IMR-90 (cell line): ENCODE results near the gene GSN. TPM values are rescaled to one million over a fixed set of nuclear protein-coding genes. Genes with fewer than 3 reads are reported as not detected.

Source experiments
- ATAC-seq: fragments of 200-7000 bp; cut with Tn5 transposase; 2 replicates; pipeline ENCODE4 v1.9.1; 2020; ENCODE audit warnings: low read depth, mild to moderate bottlenecking, moderate library complexity
- BruUV-seq: library from RNA; stranded (reverse); fragments of 400-500 nt; replicated peaks from 2 replicates; lab custom pipeline; 2021; lab: Mats Ljungman, UMichigan
- CTCF ChIA-PET: fragments of 300-600 bp; formaldehyde crosslinking; extraction: SDS; loops from one replicate; lab custom pipeline; 2021; ENCODE audit warnings: antibody characterized with exemption; lab: Yijun Ruan, JAX
- POLR2A ChIA-PET: fragments of 300-600 bp; sonication (Branson Sonifier 250); formaldehyde crosslinking; loops from one replicate; lab custom pipeline; 2022; ENCODE audit warnings: antibody characterized with exemption; ENCODE audit not compliant: unreplicated experiment; lab: Charles Lee
- DNase-seq: peaks from one replicate; pipeline ENCODE4 v3.0.0; 2013
- H2AFZ ChIP-seq: replicated peaks from 2 replicates; pipeline ENCODE3; 2013; ENCODE audit warnings: low read length, mild to moderate bottlenecking; ENCODE audit not compliant: poor library complexity
- H2AK5ac ChIP-seq: 2 replicates; pipeline ENCODE4 v1.6.1; 2013; ENCODE audit warnings: low read depth, low read length, inconsistent platforms
- H2AK9ac ChIP-seq: replicated peaks from 2 replicates; pipeline ENCODE3; 2013; ENCODE audit warnings: mild to moderate bottlenecking, low read depth, low read length, moderate library complexity; ENCODE audit not compliant: poor library complexity
- H2BK120ac ChIP-seq: 2 replicates; pipeline ENCODE4 v1.6.1; 2013; ENCODE audit warnings: low read depth, low read length, inconsistent platforms
- H2BK15ac ChIP-seq: 3 replicates; pipeline ENCODE4 v1.6.1; 2013; ENCODE audit warnings: low read depth, low read length, inconsistent platforms
- H2BK20ac ChIP-seq: 2 replicates; pipeline ENCODE4 v1.6.1; 2013; ENCODE audit warnings: low read depth, mild to moderate bottlenecking, inconsistent platforms, low read length, moderate library complexity
- H2BK5ac ChIP-seq: 2 replicates; pipeline ENCODE4 v1.6.1; 2013; ENCODE audit warnings: mild to moderate bottlenecking, low read depth, low read length, inconsistent platforms; ENCODE audit not compliant: poor library complexity, severe bottlenecking
- H3K14ac ChIP-seq: replicated peaks from 2 replicates; pipeline ENCODE4 v1.6.1; 2013; ENCODE audit warnings: low read depth, low read length, inconsistent platforms
- H3K18ac ChIP-seq: 2 replicates; pipeline ENCODE4 v1.6.1; 2013; ENCODE audit warnings: low read depth, low read length, control low read depth
- H3K23ac ChIP-seq: 2 replicates; pipeline ENCODE4 v1.6.1; 2013; ENCODE audit warnings: low read depth, low read length, inconsistent platforms
- H3K27ac ChIP-seq: 2 replicates; pipeline ENCODE4 v1.5.1; 2013; ENCODE audit warnings: mild to moderate bottlenecking, control low read depth, low read length; ENCODE audit not compliant: insufficient read depth
- H3K27me3 ChIP-seq: 2 replicates; pipeline ENCODE4 v1.6.1; 2013; ENCODE audit warnings: low read length; ENCODE audit not compliant: control insufficient read depth, insufficient read depth
- H3K36me3 ChIP-seq: 2 replicates; pipeline ENCODE4 v1.6.1; 2013; ENCODE audit warnings: low read length, mixed read lengths; ENCODE audit not compliant: control insufficient read depth, insufficient read depth
- H3K4ac ChIP-seq: 2 replicates; pipeline ENCODE4 v1.6.1; 2013; ENCODE audit warnings: low read depth, low read length, inconsistent platforms
- H3K4me1 ChIP-seq: 2 replicates; pipeline ENCODE4 v1.6.1; 2013; ENCODE audit warnings: low read length, mixed read lengths; ENCODE audit not compliant: control insufficient read depth, insufficient read depth
- H3K4me2 ChIP-seq: 2 replicates; pipeline ENCODE4 v1.6.1; 2013; ENCODE audit warnings: low read depth, mild to moderate bottlenecking, control low read depth, low read length, moderate library complexity
- H3K4me3 ChIP-seq: 2 replicates; pipeline ENCODE4 v1.5.1; 2013; ENCODE audit warnings: low read depth, mild to moderate bottlenecking, control low read depth, low read length, moderate library complexity; ENCODE audit not compliant: insufficient read depth
- H3K56ac ChIP-seq: 2 replicates; pipeline ENCODE4 v1.6.1; 2013; ENCODE audit warnings: low read length, inconsistent platforms; ENCODE audit not compliant: insufficient read depth; ENCODE audit errors: extremely low read depth
- H3K79me1 ChIP-seq, 2 experiments: 2 replicates each; pipeline ENCODE4 v1.6.1; 2013; ENCODE audit warnings: low read length in 2 of 2, inconsistent platforms in 1 of 2, low read depth in 1 of 2
- H3K9ac ChIP-seq: 2 replicates; pipeline ENCODE4 v1.6.1; 2013; ENCODE audit warnings: low read depth, low read length, control low read depth
- H3K9me1 ChIP-seq: 2 replicates; pipeline ENCODE4 v1.6.1; 2013; ENCODE audit warnings: low read length, inconsistent platforms; ENCODE audit not compliant: insufficient read depth
- H3K9me3 ChIP-seq: 2 replicates; pipeline ENCODE4 v1.6.1; 2013; ENCODE audit warnings: low read length; ENCODE audit not compliant: control insufficient read depth, insufficient read depth
- H4K20me1 ChIP-seq: 2 replicates; pipeline ENCODE4 v1.6.1; 2013; ENCODE audit warnings: low read length, inconsistent platforms; ENCODE audit not compliant: insufficient read depth
- H4K5ac ChIP-seq: 2 replicates; pipeline ENCODE4 v1.6.1; 2013; ENCODE audit warnings: mild to moderate bottlenecking, low read depth, low read length, control low read depth
- H4K8ac ChIP-seq, 2 experiments: 2 replicates each; pipeline ENCODE4 v1.6.1; 2013; ENCODE audit warnings: low read depth in 2 of 2, low read length in 2 of 2, control low read depth in 1 of 2, inconsistent platforms in 1 of 2
- H4K91ac ChIP-seq: 2 replicates; pipeline ENCODE4 v1.6.1; 2013; ENCODE audit warnings: low read depth, low read length, inconsistent platforms; ENCODE audit not compliant: insufficient read depth
- BHLHE40 ChIP-seq: fragments of 150-350 bp; IDR thresholded peaks from 2 replicates; pipeline ENCODE4 v1.6.1; 2016; ENCODE audit warnings: mild to moderate bottlenecking, low read depth, low read length
- CTCF ChIP-seq: conservative IDR thresholded peaks from 2 replicates; pipeline ENCODE4 v1.5.1; 2012; ENCODE audit warnings: mild to moderate bottlenecking, low read depth, low read length, improper control_type of control experiment
- NFE2L2 ChIP-seq: fragments of 150-350 bp; IDR thresholded peaks from 2 replicates; pipeline ENCODE4 v1.6.1; 2016; ENCODE audit warnings: low read depth, mild to moderate bottlenecking, low read length
- RAD21 ChIP-seq: IDR thresholded peaks from 2 replicates; pipeline ENCODE4 v1.6.1; 2012; ENCODE audit warnings: low read length, improper control_type of control experiment
- RCOR1 ChIP-seq: IDR thresholded peaks from 2 replicates; pipeline ENCODE4 v1.6.1; 2012; ENCODE audit warnings: mild to moderate bottlenecking, low read length, improper control_type of control experiment; ENCODE audit not compliant: insufficient replicate concordance
- RFX5 ChIP-seq: IDR thresholded peaks from 2 replicates; pipeline ENCODE4 v1.8.0; 2012; ENCODE audit warnings: low read depth, mild to moderate bottlenecking, low read length, moderate library complexity
- USF2 ChIP-seq: fragments of 150-350 bp; IDR thresholded peaks from 2 replicates; pipeline ENCODE4 v1.6.1; 2017; ENCODE audit warnings: mild to moderate bottlenecking, antibody characterized with exemption, low read length, low read depth
- WGBS, 2 experiments: methylation state at CpG; one replicate each; pipeline versions ENCODE4 v1.1.5 to v1.1.7; 2013; ENCODE audit warnings: missing lambda C conversion rate in 2 of 2; ENCODE audit not compliant: insufficient read length in 1 of 2; ENCODE audit errors: extremely low coverage in 2 of 2; 5-methylcytosine and 5-hydroxymethylcytosine counted together
- dilution Hi-C: fragments of 300-500 bp; cut with HindIII; formaldehyde crosslinking; loops from one replicate; pipeline ENCODE4 v1.14.3; 2018; ENCODE audit warnings: low sequenced_read_pairs; ENCODE audit not compliant: unreplicated experiment
- in situ Hi-C: fragments of 300-500 bp; cut with MboI; formaldehyde crosslinking; loops from 3 replicates; pipeline ENCODE4 v1.14.3; 2019; ENCODE audit warnings: low sequenced_read_pairs, inconsistent platforms, mixed read lengths
- intact Hi-C: fragments of 100-400 bp; cut with micrococcal nuclease; formaldehyde crosslinking; loops from 2 replicates; pipeline ENCODE4 v1.10.0; 2022
- polyA plus RNA-seq, 3 experiments: library from polyadenylated mRNA; depleted of rRNA; stranded (reverse); fragments of >200 nt; gene quantifications; 2 replicates each; pipeline ENCODE4 v1.2.3, GENCODE V29; 2012; ENCODE audit warnings: low replicate concordance in 1 of 3
- total RNA-seq: library from RNA; depleted of rRNA; stranded (reverse); fragments of >200 nt; gene quantifications from 2 replicates; pipeline ENCODE4 v1.2.3, GENCODE V29; 2012
- TF ChIP-seq, protein P1 (sequence below): fragments of 150-350 bp; IDR thresholded peaks from 2 replicates; pipeline ENCODE4 v1.6.1; 2016; ENCODE audit warnings: low read depth, mild to moderate bottlenecking, low read length, moderate library complexity, borderline replicate concordance

GSN gene
- total and polyA plus RNA-seq, 2 of the 4 experiments (the other 2 are of a cell fraction): 495 to 547 TPM

DNA sequence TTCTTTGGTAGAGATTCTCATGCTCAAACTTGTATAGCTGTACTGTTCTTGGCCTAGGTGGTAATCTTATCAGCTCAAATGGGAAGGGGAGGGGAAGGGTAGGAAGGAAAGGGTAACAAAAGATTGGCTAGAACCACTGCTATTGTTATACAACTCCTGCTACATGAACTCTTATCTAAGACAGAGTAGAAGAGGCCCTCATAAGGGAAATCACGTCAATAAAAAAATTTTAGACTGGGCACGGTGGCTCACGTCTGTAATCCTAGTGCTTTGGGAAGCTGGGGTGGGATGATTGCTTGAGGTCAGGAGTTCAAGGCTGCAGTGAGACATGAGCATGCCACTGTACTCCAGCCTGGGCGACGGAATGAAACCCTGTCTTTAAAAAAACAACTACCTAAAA lies 86.2 kb downstream of the GSN start:
- peak; percentile 24 for ATAC-seq
- TF ChIP-seq, protein P1, sequence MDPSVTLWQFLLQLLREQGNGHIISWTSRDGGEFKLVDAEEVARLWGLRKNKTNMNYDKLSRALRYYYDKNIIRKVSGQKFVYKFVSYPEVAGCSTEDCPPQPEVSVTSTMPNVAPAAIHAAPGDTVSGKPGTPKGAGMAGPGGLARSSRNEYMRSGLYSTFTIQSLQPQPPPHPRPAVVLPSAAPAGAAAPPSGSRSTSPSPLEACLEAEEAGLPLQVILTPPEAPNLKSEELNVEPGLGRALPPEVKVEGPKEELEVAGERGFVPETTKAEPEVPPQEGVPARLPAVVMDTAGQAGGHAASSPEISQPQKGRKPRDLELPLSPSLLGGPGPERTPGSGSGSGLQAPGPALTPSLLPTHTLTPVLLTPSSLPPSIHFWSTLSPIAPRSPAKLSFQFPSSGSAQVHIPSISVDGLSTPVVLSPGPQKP: no peak
- TF ChIP-seq USF2 (no peak), RAD21 (no peak), RCOR1 (no peak), CTCF (no peak), BHLHE40 (no peak), RFX5 (no peak), NFE2L2 (no peak)
- no TSS peak for BruUV-seq
- peak overlapping the region; percentile 92 for H2BK5ac ChIP-seq
- H2BK20ac ChIP-seq: peak overlapping the region; percentile 97
- peak overlapping the region; percentile 97 for H2AK5ac ChIP-seq
- intact Hi-C loops (no loop called here), in situ Hi-C loops (no loop called here), dilution Hi-C loops (no loop called here)
- peak overlapping the region; percentile 92 for H3K18ac ChIP-seq
- no peaks in the 10 kb centered on the region for H3K27me3 ChIP-seq
- H3K27ac ChIP-seq: peak overlapping the region; percentile 98
- H2AK9ac ChIP-seq: no peak overlapping the region
- H3K14ac ChIP-seq: peak overlapping the region; percentile 94
- no peak overlapping the region for H3K4me2 ChIP-seq
- H3K9me3 ChIP-seq: no peaks in the 10 kb centered on the region
- H4K91ac ChIP-seq: peak overlapping the region; percentile 89
- H3K23ac ChIP-seq: peak overlapping the region; percentile 93
- DNase-seq: no peak
- H4K20me1 ChIP-seq: peaks cover 9% of the 10 kb centered on the region; the same call in 1 of the 2 replicates
- H4K8ac ChIP-seq: peak overlapping the region; percentile 40 to 90
- POLR2A ChIA-PET: no interaction called here
- H3K56ac ChIP-seq: peak overlapping the region; percentile 74
- H3K9me1 ChIP-seq: peaks cover 17% of the 10 kb centered on the region
- H4K5ac ChIP-seq: peak overlapping the region; percentile 89
- peaks cover 29% of the 10 kb centered on the region for H3K36me3 ChIP-seq
- H3K4me1 ChIP-seq: peaks cover 23% of the 10 kb centered on the region
- peak overlapping the region; percentile 91 for H3K4ac ChIP-seq
- H3K9ac ChIP-seq: peak overlapping the region; percentile 39
- H3K4me3 ChIP-seq: no peak overlapping the region
- peaks cover 26 to 58% of the 10 kb centered on the region in 2 experiments for H3K79me1 ChIP-seq
- peak overlapping the region; percentile 93; the same call in 2 of the 3 replicates for H2BK15ac ChIP-seq
- CTCF ChIA-PET: no interaction called here
- H2BK120ac ChIP-seq: peak overlapping the region; percentile 96
- H2AFZ ChIP-seq: no peak overlapping the region
- WGBS, 2 experiments: no CpG with 5 or more reads among the region's 5 CpGs
